A549 (cell line): ENCODE data around the gene PBXIP1.

Experiments
- CTCF ChIP-seq: fragments of >200 bp; sonication (Bioruptor Twin); formaldehyde crosslinking; IDR thresholded peaks from 3 replicates; pipeline ENCODE4 v1.5.1; 2016
- MAZ ChIP-seq: fragments of 150-350 bp; IDR thresholded peaks from 2 replicates; pipeline ENCODE4 v1.6.1; 2014; ENCODE audit warnings: antibody characterized with exemption, low read depth, low read length, borderline replicate concordance
- POLR2A ChIP-seq: IDR thresholded peaks from 2 replicates; pipeline ENCODE4 v1.6.1; 2012; ENCODE audit warnings: mild to moderate bottlenecking, low read length
- POLR2AphosphoS2 ChIP-seq: conservative IDR thresholded peaks from 2 replicates; pipeline ENCODE4 v1.6.1; 2012; ENCODE audit warnings: low read length, improper control_type of control experiment, inconsistent platforms

GRCh38 chr1:154972213-154972516, 16.3 kb upstream of the PBXIP1 start:
- no peak for TF ChIP-seq CTCF
- TF ChIP-seq POLR2A: no peak
- no peak for TF ChIP-seq POLR2AphosphoS2
- TF ChIP-seq MAZ: no peak
